GM12892 (cell line): ENCODE results near the gene RPL18A.

Experiments
- POLR2A ChIP-seq: IDR thresholded peaks from 2 replicates; pipeline ENCODE4 v1.6.1; 2011; ENCODE audit warnings: low read depth, low read length, control low read depth
- POLR2AphosphoS5 ChIP-seq: IDR thresholded peaks from 2 replicates; pipeline ENCODE4 v1.6.1; 2011; ENCODE audit warnings: low read depth, low read length, control low read depth
- TAF1 ChIP-seq: IDR thresholded peaks from 2 replicates; pipeline ENCODE4 v1.6.1; 2011; ENCODE audit warnings: low read depth, mild to moderate bottlenecking, control low read depth, low read length, borderline replicate concordance

DNA sequence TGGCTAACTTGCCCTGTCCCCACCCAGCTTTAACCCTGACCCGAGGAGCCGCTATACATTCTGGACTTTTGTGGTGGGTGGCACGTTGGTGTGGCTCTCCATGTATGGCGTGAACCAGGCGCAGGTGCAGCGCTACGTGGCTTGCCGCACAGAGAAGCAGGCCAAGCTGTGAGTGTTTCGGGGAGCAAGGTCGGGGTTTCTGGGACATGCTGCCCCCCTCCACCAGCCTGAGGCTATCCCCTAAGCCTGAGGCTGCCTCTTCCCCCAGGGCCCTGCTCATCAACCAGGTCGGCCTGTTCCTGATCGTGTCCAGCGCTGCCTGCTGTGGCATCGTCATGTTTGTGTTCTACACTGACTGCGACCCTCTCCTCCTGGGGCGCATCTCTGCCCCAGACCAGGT, 18.0 kb downstream of the RPL18A start:
- TF ChIP-seq POLR2A (no peak), POLR2AphosphoS5 (no peak), TAF1 (no peak)
